ENCODE data around the gene SLC30A3. TPM values are rescaled to one million over a fixed set of nuclear protein-coding genes. Genes with fewer than 3 reads are reported as not detected.

The SLC30A3 gene
- total and polyA plus RNA-seq, 10 of the 15 experiments (the other 5 are each of a cell fraction or from before 2014, with no cell fraction given): 0.23 TPM; not detected in 9

DNA sequence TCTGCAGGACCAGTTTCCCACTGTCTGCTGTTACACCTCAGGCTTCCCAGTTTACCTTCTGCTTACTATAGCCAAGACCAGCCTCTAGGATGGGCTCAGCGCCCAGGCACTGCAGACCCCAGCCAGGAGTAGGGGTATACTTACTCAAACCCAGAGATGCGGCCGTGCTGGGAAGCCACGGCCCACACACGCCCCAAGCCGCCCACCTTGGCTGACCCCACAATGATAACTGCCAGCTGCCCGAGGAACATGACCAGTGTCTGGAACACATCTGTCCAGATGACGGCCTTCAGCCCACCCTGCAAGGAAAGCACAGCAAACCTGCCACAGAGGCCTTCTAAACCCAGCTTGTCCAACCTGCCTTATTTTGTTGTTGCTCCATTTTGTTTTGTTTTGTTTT, 57.6 kb downstream of the SLC30A3 start:
- CTCF ChIA-PET: no interaction called here
- Histone ChIP-seq H3K4me1 (ENCODE audit: control insufficient read depth, insufficient read depth, low read length) (peaks cover 5% of the 10 kb centered on the region), H4K20me1 (ENCODE audit: control insufficient read depth, insufficient read depth) (no peaks in the 10 kb centered on the region), H3K27me3 (replicated peaks in 1 of 2; ENCODE audit: control insufficient read depth in 2 of 2, insufficient read depth in 2 of 2, low read length in 1 of 2) (no peaks in the 10 kb centered on the region), H3K27ac (ENCODE audit: control insufficient read depth, insufficient read depth) (no peak overlapping the region), H3K9ac (ENCODE audit: control insufficient read depth, insufficient read depth, low read length) (no peak overlapping the region), H2AFZ (ENCODE audit: control insufficient read depth, low read depth, low read length) (no peak overlapping the region), H3K79me2 (ENCODE audit: control insufficient read depth, insufficient read depth, low read length) (peaks cover 31% of the 10 kb centered on the region), H3K36me3 (ENCODE audit: control insufficient read depth in 2 of 2, insufficient read depth in 2 of 2, low read length in 1 of 2) (peaks cover 19 to 29% of the 10 kb centered on the region in 2 experiments), H3K9me3 (replicated peaks; ENCODE audit: control insufficient read depth, insufficient read depth, low read length) (no peaks in the 10 kb centered on the region), H3K4me3 (no peak overlapping the region), H3K4me2 (ENCODE audit: control insufficient read depth, insufficient read depth) (no peak overlapping the region; the same call in 1 of the 2 replicates)
- TF ChIP-seq IRF4 (IDR thresholded peaks at IDR 0.05; ENCODE audit: low read depth, low read length): no peak
- no peak for TF ChIP-seq SREBF2 (IDR thresholded peaks at IDR 0.05; ENCODE audit: low read length)
- no peak for TF ChIP-seq POLR2AphosphoS2 (IDR thresholded peaks at IDR 0.05; ENCODE audit: low read depth, low read length)
- TF ChIP-seq RB1 (IDR thresholded peaks at IDR 0.05; ENCODE audit: borderline replicate concordance): no peak
- FAIRE-seq (no peak), DNase-seq (ENCODE audit: low read depth, low spot score) (no peak), ATAC-seq (no peak)
- in situ Hi-C loops (cut with MboI) (no loop called here), intact Hi-C loops (cut with micrococcal nuclease; ENCODE audit: unreplicated experiment) (no loop called here)
- POLR2A ChIA-PET: no interaction called here
- RAD21 ChIA-PET (ENCODE audit: unreplicated experiment): interaction anchor here (0.5 kb wide), 1 partner anchor 23 kb away, joined by 4 read pairs; no protein-coding TSS in a partner anchor
- SMC1A ChIA-PET (ENCODE audit: uncharacterized antibody, unreplicated experiment): interaction anchor here (0.6 kb wide), 1 partner anchor 1453 kb away, joined by 3 read pairs; no protein-coding TSS in a partner anchor
- 87% methylated on average over 8 of the region's 8 CpGs for WGBS (ENCODE audit: insufficient coverage, insufficient replicate concordance, low lambda C conversion rate, missing lambda C conversion rate)
- no TSS peak for BruUV-seq (replicated peaks)

DNA sequence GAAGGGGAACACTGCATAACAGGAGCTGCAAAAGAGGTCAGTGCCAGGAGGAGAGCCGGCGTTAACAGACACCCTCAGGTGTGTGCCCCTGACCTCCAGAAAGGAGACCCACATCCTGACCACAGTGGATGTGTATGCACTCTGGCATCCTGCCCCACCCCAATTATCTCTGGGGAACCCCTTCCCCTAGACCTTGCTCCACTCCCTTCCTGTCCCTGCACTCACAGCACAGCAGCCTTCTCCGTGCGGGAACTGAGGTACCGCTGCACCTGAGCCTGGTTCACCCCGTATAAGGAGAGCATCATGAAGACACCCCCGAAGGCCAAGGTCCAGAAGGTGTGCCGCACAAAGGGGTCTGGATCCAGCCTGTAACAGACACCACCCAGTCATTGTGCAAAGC, 58.3 kb downstream of the SLC30A3 start:
- BruUV-seq (replicated peaks): no TSS peak
- Histone ChIP-seq H3K36me3 (ENCODE audit: control insufficient read depth in 2 of 2, insufficient read depth in 2 of 2, low read length in 1 of 2) (peaks cover 25 to 31% of the 10 kb centered on the region in 2 experiments), H3K79me2 (ENCODE audit: control insufficient read depth, insufficient read depth, low read length) (peaks cover 26% of the 10 kb centered on the region), H3K4me2 (ENCODE audit: control insufficient read depth, insufficient read depth) (no peak overlapping the region), H3K4me3 (no peak overlapping the region), H3K27me3 (replicated peaks in 1 of 2; ENCODE audit: control insufficient read depth in 2 of 2, insufficient read depth in 2 of 2, low read length in 1 of 2) (no peaks in the 10 kb centered on the region), H3K9me3 (replicated peaks; ENCODE audit: control insufficient read depth, insufficient read depth, low read length) (no peaks in the 10 kb centered on the region), H2AFZ (ENCODE audit: control insufficient read depth, low read depth, low read length) (no peak overlapping the region), H3K27ac (ENCODE audit: control insufficient read depth, insufficient read depth) (no peak overlapping the region), H3K4me1 (ENCODE audit: control insufficient read depth, insufficient read depth, low read length) (no peaks in the 10 kb centered on the region; the same call in 1 of the 2 replicates), H3K9ac (ENCODE audit: control insufficient read depth, insufficient read depth, low read length) (no peak overlapping the region), H4K20me1 (ENCODE audit: control insufficient read depth, insufficient read depth) (no peaks in the 10 kb centered on the region)
- in situ Hi-C loops (cut with MboI): no loop called here
- RAD21 ChIA-PET (ENCODE audit: unreplicated experiment): no interaction called here
- intact Hi-C loops (cut with micrococcal nuclease; ENCODE audit: unreplicated experiment): no loop called here
- POLR2A ChIA-PET: no interaction called here
- SMC1A ChIA-PET (ENCODE audit: uncharacterized antibody, unreplicated experiment): no interaction called here
- FAIRE-seq (no peak), DNase-seq (ENCODE audit: low read depth, low spot score) (no peak), ATAC-seq (no peak)
- 90% methylated on average over 8 of the region's 8 CpGs for whole genome bisulfite sequencing (ENCODE audit: insufficient coverage, insufficient replicate concordance, low lambda C conversion rate, missing lambda C conversion rate)
- CTCF ChIA-PET: no interaction called here
- TF ChIP-seq GABPA (IDR thresholded peaks at IDR 0.05; ENCODE audit: low read depth): no peak
- no peak for TF ChIP-seq EP300 (IDR thresholded peaks at IDR 0.05; ENCODE audit: borderline replicate concordance in 1 of 2, control insufficient read depth in 1 of 2, low read depth in 2 of 2, low read length in 2 of 2)
- TF ChIP-seq DPF2 (IDR thresholded peaks at IDR 0.05): no peak
- no peak for TF ChIP-seq TBL1XR1 (IDR thresholded peaks at IDR 0.05; ENCODE audit: low read depth, low read length)

Data from GM12878 (cell line).